ENCODE measurements around the gene ARHGEF3.

GRCh38 chr3:56754741-56755417 lies 46.9 kb downstream of the ARHGEF3 start:
- no peak for TF ChIP-seq CTCF (IDR thresholded peaks at IDR 0.05)
- no peak for TF ChIP-seq POLR2A (IDR thresholded peaks at IDR 0.05)

Measured in uterus (tissue), 2 donors.